Activated T-helper 17 cell treated with anti-CD3 and anti-CD28 coated beads, Interleukin-2, amount 50 U/mL, for 72 hours (primary cell): Measurements from ENCODE around the gene FAF1. TPM values are rescaled to one million over a fixed set of nuclear protein-coding genes. Genes with fewer than 3 reads are reported as not detected.

ENCODE experiments used
- ATAC-seq: fragments of 150-1000 bp; cut with Tn5 transposase; replicated peaks from 2 replicates; pipeline ENCODE4 v1.10.0; 2021; ENCODE audit warnings: mild to moderate bottlenecking, moderate library complexity
- H3K27ac Mint-ChIP-seq: one replicate; pipeline ENCODE4 v1.8.0; 2022; ENCODE audit warnings: mixed read lengths
- H3K27me3 Mint-ChIP-seq: one replicate; pipeline ENCODE4 v1.8.0; 2022; ENCODE audit warnings: mixed read lengths
- H3K36me3 Mint-ChIP-seq: one replicate; pipeline ENCODE4 v1.8.0; 2022; ENCODE audit warnings: low read depth, mild to moderate bottlenecking, mixed read lengths
- H3K4me1 Mint-ChIP-seq: one replicate; pipeline ENCODE4 v1.8.0; 2022; ENCODE audit warnings: mixed read lengths
- H3K4me3 Mint-ChIP-seq: one replicate; pipeline ENCODE4 v1.8.0; 2022; ENCODE audit warnings: mild to moderate bottlenecking, mixed read lengths
- H3K9me3 Mint-ChIP-seq: one replicate; pipeline ENCODE4 v1.8.0; 2022; ENCODE audit warnings: mixed read lengths
- total RNA-seq, 2 donors: library from RNA; stranded (reverse); gene quantifications; one replicate each; pipeline ENCODE4 v1.2.3, GENCODE V29; 2022

The FAF1 gene
- total RNA-seq, 2 donors from 2014 or later = 55.5 to 69.7 TPM

DNA sequence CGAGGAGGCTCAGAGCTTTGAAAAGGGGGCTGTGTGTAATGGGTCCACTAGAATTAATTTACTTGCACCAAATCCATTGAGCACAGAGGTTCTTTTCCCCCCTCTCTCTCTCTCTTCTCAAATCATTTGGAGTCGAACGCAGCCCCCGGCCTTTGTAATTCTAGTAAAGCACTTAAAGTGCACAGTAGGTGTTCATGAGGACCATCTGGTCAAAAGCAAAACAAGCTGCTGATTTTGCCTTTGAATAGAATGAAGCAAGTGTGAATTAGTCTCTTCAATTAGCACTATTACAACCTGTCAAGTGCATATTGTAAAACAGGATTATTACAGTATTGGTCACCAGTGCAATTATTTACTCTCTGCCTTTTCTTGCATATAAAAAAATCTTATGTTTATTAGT is 259.9 kb downstream of the FAF1 start:
- no peak for ATAC-seq
- Mint-ChIP-seq H3K9me3 (no peaks in the 10 kb centered on the region), H3K27ac (no peak overlapping the region)

GRCh38 chr1:50699795-50700194 is 260.3 kb downstream of the FAF1 start:
- Mint-ChIP-seq H3K9me3 (no peaks in the 10 kb centered on the region), H3K27me3 (no peaks in the 10 kb centered on the region), H3K4me1 (no peaks in the 10 kb centered on the region), H3K36me3 (peaks cover 8% of the 10 kb centered on the region), H3K27ac (no peak overlapping the region), H3K4me3 (no peak overlapping the region)
- no peak for ATAC-seq

More for the DNA sequence above, 259.9 kb downstream of the FAF1 start:
- H3K4me3 Mint-ChIP-seq = no peak overlapping the region
- no peaks in the 10 kb centered on the region for H3K4me1 Mint-ChIP-seq
- no peaks in the 10 kb centered on the region for H3K27me3 Mint-ChIP-seq
- H3K36me3 Mint-ChIP-seq = peaks cover 8% of the 10 kb centered on the region

GRCh38 chr1:50697440-50698421 is 262.3 kb downstream of the FAF1 start:
- Mint-ChIP-seq H3K4me3 (no peak overlapping the region), H3K27me3 (no peaks in the 10 kb centered on the region), H3K4me1 (no peaks in the 10 kb centered on the region), H3K9me3 (no peaks in the 10 kb centered on the region), H3K27ac (no peak overlapping the region), H3K36me3 (peaks cover 8% of the 10 kb centered on the region)
- no peak for ATAC-seq

DNA sequence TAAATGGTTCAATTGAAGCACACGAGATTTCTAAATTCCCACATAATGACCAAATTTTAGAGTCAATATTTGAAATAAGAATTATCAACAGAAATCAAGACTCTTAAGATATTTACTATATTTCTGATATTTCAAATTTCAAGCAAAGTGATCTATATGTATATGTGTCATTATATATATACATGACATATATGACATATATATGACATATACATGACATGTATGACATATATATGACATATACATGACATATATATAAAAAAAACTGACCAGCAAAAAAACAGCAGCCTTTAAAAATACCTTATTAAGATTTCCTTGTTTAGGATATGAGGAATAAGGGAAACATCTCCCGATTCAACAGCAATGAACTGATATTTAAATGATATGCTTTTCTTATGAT is 266.2 kb downstream of the FAF1 start:
- H3K9me3 Mint-ChIP-seq = no peaks in the 10 kb centered on the region

DNA sequence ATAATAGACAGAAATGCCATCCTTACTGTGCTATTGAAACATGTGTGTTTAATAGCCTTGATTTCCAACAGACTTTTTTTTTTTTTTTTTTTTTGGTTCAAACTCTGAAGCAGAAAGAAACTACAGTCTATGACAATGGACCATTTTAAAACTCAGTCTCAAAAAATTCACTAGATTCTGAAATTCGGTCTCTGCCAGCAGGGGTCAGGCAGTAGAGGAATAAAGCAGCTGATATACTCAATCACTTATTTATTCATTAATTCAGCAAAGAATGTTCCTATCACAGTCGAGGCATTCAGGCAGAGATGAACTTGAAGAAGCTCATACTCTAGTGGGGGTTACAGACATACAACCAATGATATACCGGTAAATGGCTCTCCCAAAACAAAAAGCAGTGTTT is 275.9 kb downstream of the FAF1 start:
- no peak overlapping the region for H3K4me3 Mint-ChIP-seq
- no peak for ATAC-seq
- no peaks in the 10 kb centered on the region for H3K9me3 Mint-ChIP-seq
- peaks cover 4% of the 10 kb centered on the region for H3K4me1 Mint-ChIP-seq
- H3K27me3 Mint-ChIP-seq = no peaks in the 10 kb centered on the region
- no peak overlapping the region for H3K27ac Mint-ChIP-seq
- H3K36me3 Mint-ChIP-seq = peaks cover 6% of the 10 kb centered on the region

More for the DNA sequence above, 266.2 kb downstream of the FAF1 start:
- H3K36me3 Mint-ChIP-seq = peaks cover under 1% of the 10 kb centered on the region
- no peaks in the 10 kb centered on the region for H3K4me1 Mint-ChIP-seq
- H3K4me3 Mint-ChIP-seq = no peak overlapping the region
- ATAC-seq = no peak
- no peak overlapping the region for H3K27ac Mint-ChIP-seq
- no peaks in the 10 kb centered on the region for H3K27me3 Mint-ChIP-seq

- Mint-ChIP-seq H3K27me3 (no peaks in the 10 kb centered on the region), H3K36me3 (peaks cover 4% of the 10 kb centered on the region), H3K9me3 (no peaks in the 10 kb centered on the region), H3K4me3 (no peak overlapping the region), H3K4me1 (peaks cover 4% of the 10 kb centered on the region), H3K27ac (no peak overlapping the region)
- ATAC-seq = no peak
These were observed 278.1 kb downstream of the FAF1 start for GRCh38 chr1:50681931-50682330.

DNA sequence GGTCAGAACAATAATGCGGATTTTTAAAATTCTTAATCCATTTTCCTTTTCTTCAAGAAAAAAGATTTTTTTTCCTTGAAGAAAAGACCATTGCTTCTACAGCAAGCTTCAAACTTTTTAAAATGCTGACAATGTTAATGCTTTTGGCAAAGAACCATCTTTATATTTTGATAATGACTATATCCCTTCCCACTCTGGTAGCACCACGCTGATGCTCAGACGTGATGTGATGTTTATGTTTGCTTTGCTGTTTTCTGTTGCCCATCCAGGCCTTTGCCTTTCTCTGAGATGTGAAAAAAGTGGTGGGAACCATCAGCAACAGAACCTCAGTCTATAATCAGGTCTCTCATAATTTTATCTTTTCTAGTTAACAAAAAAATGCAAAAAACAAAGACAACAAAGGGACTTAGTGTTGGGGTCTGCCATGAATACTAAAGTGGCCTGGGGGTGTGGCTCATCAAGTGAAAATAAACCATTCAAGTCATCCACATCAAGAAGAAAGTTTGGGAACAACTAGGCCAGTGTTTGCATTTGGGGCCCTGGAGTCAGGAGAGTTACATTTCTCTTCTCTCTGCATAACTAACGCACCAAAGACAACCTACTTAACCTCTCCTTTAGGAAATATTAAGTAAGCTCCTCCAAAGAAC is 292.2 kb downstream of the FAF1 start:
- H3K27me3 Mint-ChIP-seq = no peaks in the 10 kb centered on the region
- no peaks in the 10 kb centered on the region for H3K9me3 Mint-ChIP-seq
- H3K4me1 Mint-ChIP-seq = no peaks in the 10 kb centered on the region
- H3K27ac Mint-ChIP-seq = no peak overlapping the region
- ATAC-seq = no peak
- H3K4me3 Mint-ChIP-seq = no peak overlapping the region
- H3K36me3 Mint-ChIP-seq = no peaks in the 10 kb centered on the region

DNA sequence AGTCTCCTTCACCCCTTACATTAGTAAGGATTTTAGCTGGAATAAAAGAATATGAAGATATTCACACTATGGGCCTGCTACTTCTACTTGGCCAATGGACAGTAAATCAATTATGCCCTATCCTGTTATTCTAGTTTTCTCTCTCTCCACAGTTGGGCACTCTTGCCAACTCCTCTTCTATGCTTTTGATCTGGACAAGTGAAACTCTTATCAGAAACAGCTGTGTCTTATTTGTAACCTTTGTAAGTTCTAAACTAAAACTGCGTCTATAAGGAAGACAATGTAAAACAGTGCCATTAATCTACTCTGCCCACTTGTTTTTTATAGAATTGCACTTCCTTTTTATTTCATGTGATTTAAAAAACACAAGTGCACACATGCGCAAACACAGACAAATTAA is 292.8 kb downstream of the FAF1 start:
- no peak for ATAC-seq
- Mint-ChIP-seq H3K27ac (no peak overlapping the region), H3K9me3 (no peaks in the 10 kb centered on the region), H3K27me3 (no peaks in the 10 kb centered on the region), H3K4me3 (no peak overlapping the region), H3K36me3 (no peaks in the 10 kb centered on the region), H3K4me1 (no peaks in the 10 kb centered on the region)

DNA sequence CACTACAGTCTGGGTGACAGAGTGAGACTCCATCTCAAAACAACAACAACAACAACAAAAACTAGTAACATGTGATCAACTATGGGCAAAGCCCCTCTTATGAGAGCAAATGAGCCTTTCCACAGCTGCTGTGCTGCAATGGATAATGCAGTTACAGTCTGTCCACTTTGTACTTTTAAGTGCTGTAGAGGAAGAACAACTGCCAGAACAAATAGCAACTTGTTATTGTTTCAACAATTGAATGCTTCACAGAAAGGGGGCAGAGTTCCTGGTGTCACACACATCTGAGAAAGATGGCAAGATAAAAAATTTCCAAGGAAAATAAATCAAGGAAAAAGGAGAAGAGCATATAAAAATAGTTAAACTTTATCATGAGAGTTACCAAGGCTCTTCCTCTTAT is 293.2 kb downstream of the FAF1 start:
- Mint-ChIP-seq H3K27me3 (no peaks in the 10 kb centered on the region), H3K4me3 (no peak overlapping the region)
- ATAC-seq = no peak

GRCh38 chr1:50665413-50665812 is 294.7 kb downstream of the FAF1 start:
- no peak for ATAC-seq
- no peaks in the 10 kb centered on the region for H3K4me1 Mint-ChIP-seq
- no peak overlapping the region for H3K27ac Mint-ChIP-seq
- no peaks in the 10 kb centered on the region for H3K36me3 Mint-ChIP-seq
- no peaks in the 10 kb centered on the region for H3K9me3 Mint-ChIP-seq
- no peaks in the 10 kb centered on the region for H3K27me3 Mint-ChIP-seq
- no peak overlapping the region for H3K4me3 Mint-ChIP-seq

More for the DNA sequence above, 293.2 kb downstream of the FAF1 start:
- no peaks in the 10 kb centered on the region for H3K4me1 Mint-ChIP-seq
- no peaks in the 10 kb centered on the region for H3K36me3 Mint-ChIP-seq
- no peaks in the 10 kb centered on the region for H3K9me3 Mint-ChIP-seq
- no peak overlapping the region for H3K27ac Mint-ChIP-seq

GRCh38 chr1:50661626-50662025 is 298.4 kb downstream of the FAF1 start:
- Mint-ChIP-seq H3K27me3 (no peaks in the 10 kb centered on the region), H3K9me3 (no peaks in the 10 kb centered on the region), H3K4me1 (no peaks in the 10 kb centered on the region), H3K27ac (no peak overlapping the region), H3K36me3 (no peaks in the 10 kb centered on the region), H3K4me3 (no peak overlapping the region)
- no peak for ATAC-seq

- Mint-ChIP-seq H3K27ac (no peak overlapping the region), H3K4me3 (no peak overlapping the region), H3K27me3 (no peaks in the 10 kb centered on the region), H3K4me1 (no peaks in the 10 kb centered on the region), H3K9me3 (no peaks in the 10 kb centered on the region), H3K36me3 (peaks cover 14% of the 10 kb centered on the region)
- no peak for ATAC-seq
These were observed 300.9 kb downstream of the FAF1 start for GRCh38 chr1:50659107-50659662.

- Mint-ChIP-seq H3K4me1 (no peaks in the 10 kb centered on the region), H3K27me3 (no peaks in the 10 kb centered on the region), H3K9me3 (no peaks in the 10 kb centered on the region), H3K27ac (no peak overlapping the region), H3K36me3 (peaks cover 14% of the 10 kb centered on the region), H3K4me3 (no peak overlapping the region)
- no peak for ATAC-seq
These were observed 301.5 kb downstream of the FAF1 start for GRCh38 chr1:50658459-50659076.

DNA sequence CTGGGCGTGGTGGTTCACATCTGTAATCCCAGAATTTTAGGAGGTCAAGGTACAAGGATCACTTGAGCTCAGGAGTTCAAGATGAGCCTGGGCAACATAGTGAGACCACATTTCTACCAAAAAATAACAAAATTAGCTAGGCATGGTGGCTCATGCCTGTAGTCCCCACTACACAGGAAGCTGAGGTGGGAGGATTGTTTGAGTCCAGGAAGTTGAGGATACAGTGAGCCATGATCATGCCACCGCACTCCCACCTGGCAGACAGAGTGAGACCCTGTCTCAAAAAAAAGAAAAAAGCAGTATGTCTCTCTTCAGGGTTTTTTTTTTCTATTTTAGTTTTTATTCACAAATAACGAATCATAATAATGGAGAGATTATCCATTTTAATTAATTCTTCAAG is 303.1 kb downstream of the FAF1 start:
- H3K27ac Mint-ChIP-seq = no peak overlapping the region
- no peaks in the 10 kb centered on the region for H3K9me3 Mint-ChIP-seq
- ATAC-seq = no peak
- H3K27me3 Mint-ChIP-seq = no peaks in the 10 kb centered on the region
- no peak overlapping the region for H3K4me3 Mint-ChIP-seq
- peaks cover 14% of the 10 kb centered on the region for H3K36me3 Mint-ChIP-seq
- no peaks in the 10 kb centered on the region for H3K4me1 Mint-ChIP-seq
